HG03045 (cell line): ENCODE data around the gene HOXD10.

Experiments used
- ATAC-seq: cut with Tn5 transposase; IDR thresholded peaks from one replicate; pipeline ENCODE4 v1.9.1; 2021; ENCODE audit warnings: mild to moderate bottlenecking, moderate library complexity; ENCODE audit not compliant: unreplicated experiment

Gene HOXD10

GRCh38 chr2:176148751-176149421, 32.3 kb downstream of the HOXD10 start:
- no peak for ATAC-seq

- ATAC-seq, result no peak
Measured at GRCh38 chr2:176149481-176149938, 32.9 kb downstream of the HOXD10 start.

GRCh38 chr2:176149939-176150583, 33.5 kb downstream of the HOXD10 start:
- no peak for ATAC-seq

GRCh38 chr2:176150584-176151441, 34.2 kb downstream of the HOXD10 start:
- no peak for ATAC-seq

- no peak for ATAC-seq
Measured at GRCh38 chr2:176151442-176152287, 35.1 kb downstream of the HOXD10 start, which contains the start of gene HOXD4. Gene HOXD4 (plus strand): TSS chr2:176151550. CDS start chr2:176151634, 84 bp downstream.

- ATAC-seq, result no peak
Measured at GRCh38 chr2:176152350-176153181, 36.0 kb downstream of the HOXD10 start.

- ATAC-seq, result no peak
Measured at GRCh38 chr2:176154576-176155252, 38.1 kb downstream of the HOXD10 start.

- ATAC-seq, result no peak
Measured at GRCh38 chr2:176155356-176156044, 38.9 kb downstream of the HOXD10 start.

- ATAC-seq, result no peak
Measured at GRCh38 chr2:176156301-176156806, 39.8 kb downstream of the HOXD10 start.

GRCh38 chr2:176156807-176157498, 40.4 kb downstream of the HOXD10 start, which contains the start of gene HOXD3:
Gene HOXD3 (plus strand): TSS chr2:176157307. CDS start chr2:176169115, 11,808 bp downstream.
- ATAC-seq, result no peak

GRCh38 chr2:176157499-176158185, 41.1 kb downstream of the HOXD10 start:
- no peak for ATAC-seq

GRCh38 chr2:176158186-176158591, 41.6 kb downstream of the HOXD10 start:
- no peak for ATAC-seq

- ATAC-seq, result no peak
Measured at GRCh38 chr2:176158855-176159662, 42.5 kb downstream of the HOXD10 start.

GRCh38 chr2:176159663-176160250, 43.2 kb downstream of the HOXD10 start:
- no peak for ATAC-seq

GRCh38 chr2:176160251-176160985, 43.8 kb downstream of the HOXD10 start:
- no peak for ATAC-seq
